Effector CD4-positive, alpha-beta T cell (primary cell): ENCODE measurements around the gene SRPK2.
"Not testable (repeated sequence)": the region's sequence is repeated elsewhere in the genome, so short reads cannot be mapped to it uniquely, and the experiment has no call there.

Source experiments
- DNase-seq: peaks from one replicate; pipeline ENCODE4 v3.0.0-alpha.2; 2020

Gene SRPK2

DNA sequence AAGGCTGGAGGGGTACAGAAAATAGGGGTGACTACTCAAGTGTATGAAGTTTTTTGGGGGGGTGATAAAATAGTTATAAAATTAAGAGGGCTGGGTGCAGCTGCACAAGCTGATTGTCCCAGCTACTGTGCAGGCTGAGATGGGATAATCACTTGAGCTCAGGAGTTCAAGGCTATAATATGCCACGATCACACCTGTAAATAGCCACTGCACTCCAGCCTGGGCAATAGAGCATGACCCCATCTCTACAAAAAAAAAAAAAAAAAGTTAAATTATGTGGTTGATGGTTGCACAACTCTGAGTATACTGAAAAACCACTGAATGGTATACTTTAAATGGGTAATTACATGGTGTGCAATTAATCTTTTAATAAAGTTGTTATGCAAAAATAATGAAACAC, 172.9 kb downstream of the SRPK2 start:
- no peak for DNase-seq

DNA sequence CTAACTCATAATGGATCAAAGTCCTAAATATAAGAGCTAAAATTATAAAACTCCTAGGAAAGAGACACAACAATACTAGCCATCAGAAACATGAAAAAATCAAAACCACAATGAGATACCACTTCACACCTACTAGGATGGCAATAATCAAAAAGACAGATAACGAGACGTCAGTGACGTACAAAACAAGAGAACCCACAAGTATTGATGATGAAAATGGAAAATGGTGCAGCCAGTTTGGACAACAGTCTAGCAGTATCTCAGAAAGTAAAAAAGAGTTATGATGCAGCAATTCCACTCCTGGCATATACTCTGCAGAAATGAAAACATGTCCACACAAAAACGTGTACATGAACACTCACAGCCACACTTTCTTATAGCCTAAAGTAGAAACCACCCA, 173.5 kb downstream of the SRPK2 start:
- no peak for DNase-seq

DNA sequence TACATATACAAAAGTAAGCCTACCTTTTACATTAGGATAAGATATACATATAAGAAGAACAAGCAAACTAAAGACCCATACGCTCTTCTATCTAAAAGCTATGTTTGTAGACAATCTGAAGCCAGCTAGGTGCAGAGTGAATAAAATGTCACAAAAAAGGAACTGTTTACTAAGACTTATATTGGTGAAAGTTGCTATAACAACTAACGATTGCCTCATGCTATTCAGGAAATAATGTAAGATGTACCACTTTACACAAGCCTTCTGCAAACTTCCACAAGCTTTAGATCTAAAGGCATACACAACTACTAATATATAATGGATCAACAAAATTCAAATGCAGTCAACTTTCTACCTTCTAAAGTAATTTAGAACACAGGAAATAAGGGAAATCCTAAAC, 175.1 kb downstream of the SRPK2 start:
- no peak for DNase-seq

DNA sequence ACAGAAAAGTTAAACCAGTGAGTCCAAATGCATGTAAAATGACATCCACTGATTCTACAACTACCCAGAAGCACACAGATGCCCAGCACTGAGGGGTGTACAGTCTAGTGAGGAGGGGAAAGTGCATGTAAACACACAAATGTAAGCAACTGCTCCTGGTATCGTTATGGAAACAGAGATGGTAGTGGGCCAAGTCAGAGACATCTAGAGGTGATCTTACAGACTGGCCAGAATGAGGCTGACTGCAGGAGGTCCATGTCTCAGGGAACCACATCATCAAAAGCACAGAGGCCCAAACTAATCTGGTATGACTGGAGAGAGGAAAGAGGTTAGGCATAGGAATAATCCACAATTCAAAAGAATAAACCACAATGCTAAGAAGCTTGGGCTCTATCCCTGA, 176.5 kb downstream of the SRPK2 start:
- DNase-seq: no peak

DNA sequence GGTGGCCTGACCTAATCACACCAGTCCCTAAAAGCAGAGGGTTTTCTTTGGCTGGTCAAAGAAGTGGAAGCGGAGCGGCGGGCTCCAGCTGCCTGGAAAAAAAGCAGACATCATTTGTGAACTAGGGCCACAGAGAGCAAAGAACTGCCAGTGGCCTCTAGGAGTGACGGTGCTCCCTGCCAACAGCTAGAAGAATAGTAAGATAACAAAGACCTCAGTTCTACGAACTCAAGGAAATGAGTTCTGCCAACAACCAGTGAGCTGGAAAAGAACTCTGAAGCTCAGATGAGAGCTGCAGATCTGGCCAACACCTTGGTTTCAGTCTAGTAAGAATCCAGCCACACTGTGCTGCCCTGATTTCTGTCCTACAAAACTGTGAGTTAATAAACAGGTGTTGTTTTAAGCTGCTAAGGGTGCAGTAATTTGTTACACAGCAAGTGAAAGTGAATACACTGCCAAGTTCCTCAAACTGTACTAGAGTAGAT, 178.0 kb downstream of the SRPK2 start:
- no peak for DNase-seq

DNA sequence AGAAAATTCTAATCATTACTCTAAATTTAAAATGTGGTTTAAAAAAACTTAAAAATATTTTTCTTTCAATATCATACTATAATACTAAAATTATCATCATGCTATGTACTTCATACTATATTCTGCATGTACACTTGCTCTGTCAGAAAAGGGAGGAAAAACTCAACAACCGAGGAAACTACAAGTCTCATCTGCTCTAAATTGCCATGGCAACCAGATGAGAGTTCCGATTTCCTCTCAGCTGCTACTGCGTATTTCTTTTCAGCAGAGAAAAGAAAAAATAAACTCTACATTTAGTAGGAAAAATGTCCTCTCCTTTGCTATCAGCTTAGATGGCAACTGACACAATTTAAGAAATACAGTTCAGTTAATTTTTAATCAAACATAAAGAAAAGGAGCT, 178.9 kb downstream of the SRPK2 start:
- no peak for DNase-seq

DNA sequence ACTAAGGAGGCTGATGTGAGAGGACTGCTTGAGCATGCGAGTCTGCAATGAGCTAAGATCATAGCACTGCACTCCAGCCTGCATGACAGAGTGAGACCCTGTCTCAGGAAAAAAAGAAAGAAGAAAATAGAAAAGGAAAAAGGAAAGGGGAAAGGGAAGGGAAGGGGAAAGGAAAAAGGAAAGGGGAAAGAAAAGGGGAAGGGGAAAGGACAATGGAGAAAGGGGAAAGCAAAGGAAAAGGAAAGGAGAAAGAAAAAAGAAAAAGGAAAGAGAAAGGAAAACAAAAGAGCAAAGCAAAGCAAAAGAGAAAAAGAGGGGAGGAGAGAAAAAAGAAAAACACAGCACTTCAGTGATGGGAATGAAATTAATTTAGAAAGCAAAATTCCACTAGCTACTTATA, 179.3 kb downstream of the SRPK2 start:
- no peak for DNase-seq

DNA sequence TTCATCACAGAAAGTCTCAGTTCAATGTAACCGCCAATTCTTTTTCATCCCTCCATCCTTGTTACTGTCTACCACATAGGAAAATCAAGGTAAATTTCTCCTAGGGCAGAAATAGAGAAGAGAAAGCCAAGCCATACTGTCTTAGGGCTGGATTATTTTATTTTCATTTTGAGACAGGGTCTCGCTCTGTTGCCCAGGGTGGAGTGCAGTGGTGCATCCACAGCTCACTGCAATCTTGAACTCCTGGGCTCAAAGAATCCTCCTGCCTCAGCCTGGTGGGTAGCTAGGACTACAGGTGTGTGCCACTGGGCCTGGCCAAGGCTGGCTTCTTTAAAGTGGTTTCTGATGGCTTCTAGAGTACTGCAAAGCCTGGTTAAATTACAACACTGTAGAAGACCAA, 181.7 kb downstream of the SRPK2 start:
- DNase-seq: no peak

DNA sequence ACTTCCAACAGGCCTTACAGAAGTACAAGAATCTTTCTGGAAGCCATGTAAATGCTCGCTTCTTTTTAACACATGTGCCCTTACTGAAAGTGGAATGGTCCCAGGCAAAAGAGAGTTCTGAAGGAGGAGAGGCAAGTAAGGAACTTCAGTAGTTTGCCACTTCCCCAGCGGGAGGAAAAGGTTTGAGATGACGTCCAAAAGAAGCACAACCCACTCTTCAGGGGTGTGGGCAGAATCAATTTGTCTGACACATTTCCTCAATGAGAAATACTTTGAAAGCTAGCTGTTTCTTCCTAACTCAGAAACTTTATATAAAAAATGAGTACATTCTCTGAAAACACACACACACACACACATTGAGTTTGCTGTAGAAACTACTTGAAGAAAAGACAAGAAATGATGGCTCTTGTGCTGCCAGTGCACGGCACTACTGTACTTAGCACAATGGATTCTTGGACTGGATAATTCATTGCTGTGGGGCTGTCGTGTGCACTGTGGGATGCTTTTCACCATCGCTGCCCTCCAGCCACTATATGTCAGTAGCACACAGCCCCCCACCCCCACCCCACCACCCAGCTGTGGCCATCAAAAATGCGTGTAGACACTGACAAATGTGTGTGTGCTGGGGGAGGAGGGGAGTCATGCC, 183.0 kb downstream of the SRPK2 start:
- no peak for DNase-seq

DNA sequence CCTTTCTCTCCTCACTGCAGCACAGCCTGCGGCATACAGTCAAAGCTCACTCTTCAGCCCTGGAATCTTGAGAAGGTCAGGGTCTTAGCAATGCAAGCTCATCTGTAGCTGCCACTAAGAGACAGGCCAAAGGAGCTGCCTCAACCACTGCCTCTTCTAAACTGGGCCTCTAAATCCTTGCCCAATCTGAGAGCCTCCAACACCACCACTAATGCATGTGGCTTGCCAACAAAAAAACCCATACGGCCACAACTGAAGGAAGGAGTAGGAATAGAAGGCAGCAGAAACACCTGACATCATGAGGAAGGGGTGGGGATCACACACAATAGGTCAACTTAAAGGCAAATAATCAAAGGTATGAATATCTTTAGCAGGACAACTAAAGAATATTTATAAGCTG, 183.8 kb downstream of the SRPK2 start:
- no peak for DNase-seq

DNA sequence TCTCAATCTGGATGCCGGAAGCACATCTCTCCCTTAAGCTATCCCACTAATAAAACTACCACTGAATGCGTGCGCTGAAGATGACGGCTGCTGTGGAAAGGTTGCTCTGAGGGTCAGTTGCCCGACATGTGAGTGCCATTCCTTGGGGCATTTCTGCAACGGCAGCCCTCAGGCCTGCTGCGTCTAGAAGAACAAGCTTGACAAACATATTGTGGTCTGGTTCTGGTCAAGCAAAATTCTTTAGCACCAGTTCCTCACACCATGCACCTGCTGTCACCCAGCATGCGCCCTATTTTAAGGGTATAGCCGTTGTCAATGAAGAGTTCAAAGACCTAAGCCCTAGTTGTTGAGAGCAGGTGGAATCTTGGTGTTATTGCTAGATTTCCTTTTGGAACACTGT, 184.2 kb downstream of the SRPK2 start:
- DNase-seq: no peak

DNA sequence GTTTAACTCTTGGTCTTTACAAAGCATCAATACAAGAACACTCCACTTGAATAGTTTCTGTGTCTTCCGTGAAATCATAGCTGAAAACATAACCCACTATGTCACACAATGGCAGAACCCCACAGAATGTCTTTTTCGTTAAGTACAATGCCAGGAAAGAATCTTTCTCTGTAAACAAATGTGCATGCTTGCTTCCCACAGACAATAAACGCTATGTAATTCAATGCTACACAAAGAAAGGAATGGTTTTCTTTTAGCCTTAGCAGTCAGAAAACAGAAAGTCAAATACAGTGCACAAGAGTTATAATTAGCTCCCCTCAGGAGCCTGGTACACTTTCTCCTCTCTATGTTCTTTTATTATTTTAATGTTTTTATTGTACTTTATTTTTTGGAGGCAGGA, 186.1 kb downstream of the SRPK2 start:
- no peak for DNase-seq

DNA sequence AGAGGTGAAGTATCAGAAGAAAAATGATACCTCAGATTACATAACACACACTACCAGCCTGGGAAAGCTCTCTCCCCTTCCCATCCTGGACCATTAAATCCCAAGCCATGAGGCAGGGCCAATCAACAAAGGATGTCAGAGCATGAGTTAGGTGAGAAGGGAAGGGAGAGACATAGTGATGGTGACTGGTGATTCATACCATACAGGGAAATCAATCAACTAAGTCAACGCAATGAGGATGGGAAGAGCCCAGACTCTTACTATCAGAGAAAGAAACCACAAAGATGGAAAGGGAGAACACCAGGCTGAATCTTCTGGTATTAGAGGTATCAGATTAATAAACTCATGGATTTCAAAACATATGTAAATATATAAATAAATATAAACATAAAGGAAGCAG, 189.3 kb downstream of the SRPK2 start:
- no peak for DNase-seq

DNA sequence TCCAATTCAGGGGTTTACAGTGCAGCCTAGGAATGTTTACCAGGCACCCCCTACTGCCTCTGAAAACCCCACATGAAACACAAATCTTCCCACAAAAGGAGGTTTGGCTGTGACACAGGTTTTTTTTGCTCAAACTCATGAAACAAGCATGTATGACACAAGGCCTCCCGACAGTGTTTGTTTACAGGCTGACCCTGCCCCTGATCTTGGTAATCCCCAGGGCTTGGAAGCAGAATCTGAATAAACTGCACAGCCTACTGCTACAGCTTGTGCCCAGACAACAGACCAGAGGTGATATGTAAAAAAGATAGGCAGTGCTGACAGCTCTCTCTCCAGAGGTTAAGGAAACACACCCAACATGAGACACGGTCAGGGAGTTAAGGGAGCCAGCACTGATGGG, 190.5 kb downstream of the SRPK2 start:
- no peak for DNase-seq

DNA sequence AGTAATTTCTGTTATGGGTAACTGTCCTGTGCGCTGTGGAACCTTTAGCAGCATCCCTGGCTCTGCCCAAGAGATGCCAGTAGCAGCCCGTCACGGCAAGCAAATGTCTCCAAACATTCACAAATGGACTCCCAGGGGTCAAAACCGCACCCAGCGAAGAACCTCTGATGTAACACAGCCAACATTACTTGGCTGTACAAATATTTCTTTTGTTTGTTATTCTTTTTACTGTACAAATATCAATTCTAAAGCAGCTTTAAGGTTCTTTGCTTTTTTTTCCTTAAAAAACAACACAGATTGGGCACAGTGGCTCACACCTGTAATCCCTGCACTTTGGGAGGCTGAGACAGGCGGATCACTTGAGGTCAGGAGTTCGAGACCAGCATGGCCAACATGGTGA, 192.2 kb downstream of the SRPK2 start:
- DNase-seq: no peak

DNA sequence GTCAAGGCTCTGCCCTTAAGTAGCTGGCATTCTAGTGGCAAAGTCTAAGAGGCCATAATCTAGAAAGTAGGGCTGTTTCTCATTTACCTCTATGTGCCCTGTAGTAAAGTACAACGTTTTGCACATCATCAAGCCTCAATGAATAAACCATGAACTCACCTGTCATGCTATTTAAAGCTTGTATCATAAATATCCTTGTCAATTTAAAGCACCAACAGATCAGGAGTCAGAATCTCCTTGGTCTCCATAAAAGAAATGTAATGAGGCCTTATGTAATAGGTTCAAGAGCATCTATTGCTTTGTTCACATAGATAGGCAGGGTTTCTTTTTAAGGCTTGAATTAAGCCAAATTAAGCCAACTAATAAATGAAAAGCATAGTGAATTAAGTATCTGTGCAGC, 192.8 kb downstream of the SRPK2 start:
- no peak for DNase-seq

DNA sequence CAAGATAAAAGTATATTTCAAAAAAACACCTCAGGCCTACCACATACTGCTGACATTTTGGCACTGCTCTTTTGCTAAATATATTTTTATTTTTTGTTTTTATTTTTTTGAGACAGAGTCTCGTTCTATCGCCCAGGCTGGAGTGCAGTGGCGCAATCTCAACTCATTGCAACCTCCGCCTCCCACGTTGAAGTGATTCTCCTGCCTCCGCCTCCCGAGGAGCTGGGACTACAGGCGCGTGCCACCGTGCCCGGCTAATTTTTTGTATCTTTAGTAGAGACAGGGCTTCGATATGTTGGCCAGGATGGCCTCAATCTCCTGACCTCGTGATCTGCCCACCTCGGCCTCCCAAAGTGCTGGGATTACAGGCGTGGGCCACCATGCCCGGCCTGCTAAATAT, 193.8 kb downstream of the SRPK2 start:
- DNase-seq: not testable (repeated sequence)

DNA sequence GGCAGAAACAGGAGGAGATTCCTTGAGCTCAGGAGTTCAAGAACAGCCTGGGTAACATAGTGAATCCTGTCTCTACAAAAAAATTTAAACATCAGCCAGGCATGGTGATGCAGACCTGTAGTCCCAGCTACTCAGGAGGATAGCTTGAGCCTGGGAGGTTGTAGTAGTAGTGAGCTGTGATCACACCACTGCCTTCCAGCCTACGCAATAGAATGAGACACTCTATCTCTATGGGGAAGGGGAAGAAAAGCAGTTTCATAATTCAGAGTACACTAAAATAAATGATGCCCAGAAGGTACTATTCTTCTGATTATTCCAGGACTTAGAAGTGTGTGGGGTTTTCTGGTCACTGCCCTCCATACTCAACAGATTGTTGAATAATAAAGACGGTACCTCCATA, 197.4 kb downstream of the SRPK2 start:
- no peak for DNase-seq

DNA sequence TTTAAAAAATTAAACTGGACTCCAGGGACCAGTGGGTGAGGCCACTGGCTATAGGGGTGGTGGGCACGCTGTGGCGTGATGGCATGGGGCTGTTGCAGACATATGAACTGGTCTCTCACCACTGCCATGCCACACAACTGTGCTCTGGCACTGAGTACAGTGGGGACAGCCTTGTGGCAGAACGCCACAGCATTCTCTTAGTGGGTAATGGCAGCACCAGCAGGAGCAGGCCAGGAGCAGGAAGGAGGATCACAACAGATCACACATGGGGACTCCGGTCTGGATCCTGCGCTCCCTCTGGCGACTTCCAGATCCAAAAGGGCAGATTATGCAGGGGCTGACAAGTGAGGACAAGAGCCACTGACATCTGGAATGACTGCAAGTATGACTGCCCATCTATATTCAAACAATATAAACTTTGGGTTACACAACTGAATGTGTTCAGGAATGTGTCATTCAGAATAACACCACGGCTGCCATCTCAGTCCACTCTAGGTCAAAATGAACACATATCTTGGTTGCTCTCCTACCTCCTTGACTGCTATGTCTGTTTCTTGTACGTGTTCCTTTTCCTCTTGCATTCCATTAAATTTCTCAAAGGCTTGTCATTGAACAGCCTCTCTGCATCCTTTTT, 198.7 kb downstream of the SRPK2 start:
- no peak for DNase-seq

DNA sequence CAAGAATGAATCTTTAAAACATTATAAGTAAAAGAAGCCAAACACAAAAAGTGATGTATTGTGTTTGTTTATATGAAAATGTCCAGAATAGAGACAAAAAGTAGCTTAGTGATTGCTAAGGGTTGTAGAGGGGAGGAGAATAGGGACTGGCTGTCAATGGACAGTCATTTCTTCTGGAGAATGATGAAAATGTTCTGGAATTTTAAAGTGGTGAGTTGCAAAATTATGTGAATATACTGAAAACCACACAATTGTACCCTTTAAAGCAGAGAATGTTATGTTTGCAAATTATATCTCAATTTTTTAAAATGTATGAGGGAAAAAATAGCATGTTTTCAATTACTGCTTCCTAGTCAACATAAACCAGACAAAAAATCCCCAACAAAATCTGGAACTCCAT, 200.5 kb downstream of the SRPK2 start:
- DNase-seq: no peak

DNA sequence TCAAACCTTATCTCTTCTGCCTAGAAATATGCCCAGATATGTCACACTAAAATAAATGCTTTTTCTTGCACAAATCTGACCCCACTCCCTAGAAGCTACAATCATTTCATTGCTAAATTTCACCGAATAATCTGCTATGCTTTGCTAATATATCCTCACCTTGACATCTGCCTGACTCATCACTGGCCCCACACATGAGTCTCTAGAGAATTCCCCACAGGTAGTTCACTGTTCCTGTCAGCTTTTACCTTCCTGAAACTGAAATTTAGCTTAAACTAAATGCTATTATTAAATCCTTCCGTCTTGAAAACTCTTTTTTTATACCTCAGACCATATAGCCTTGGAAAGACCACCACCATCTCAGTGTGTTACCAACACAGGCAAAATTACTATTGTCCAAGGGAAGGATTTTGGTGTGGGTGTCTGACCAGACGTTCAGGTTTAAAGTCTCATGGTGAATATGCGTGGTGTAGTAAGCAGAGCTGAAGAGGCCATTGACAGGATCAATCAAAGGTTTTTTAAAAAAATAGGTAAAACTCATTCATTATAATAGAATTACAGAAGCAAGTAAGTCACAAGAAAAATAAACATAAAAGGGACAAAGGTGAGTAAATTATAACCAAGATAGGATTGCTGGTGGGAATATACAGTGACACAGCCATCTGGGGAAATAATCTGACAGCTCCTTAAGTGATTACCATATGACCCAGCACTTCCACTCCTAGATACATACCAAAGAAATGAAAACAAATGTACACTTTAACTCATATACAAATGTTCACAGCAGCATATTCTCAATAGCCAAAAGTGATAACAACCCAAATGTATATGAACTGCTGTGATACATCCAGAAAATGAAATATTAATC, 201.2 kb downstream of the SRPK2 start:
- DNase-seq: no peak

DNA sequence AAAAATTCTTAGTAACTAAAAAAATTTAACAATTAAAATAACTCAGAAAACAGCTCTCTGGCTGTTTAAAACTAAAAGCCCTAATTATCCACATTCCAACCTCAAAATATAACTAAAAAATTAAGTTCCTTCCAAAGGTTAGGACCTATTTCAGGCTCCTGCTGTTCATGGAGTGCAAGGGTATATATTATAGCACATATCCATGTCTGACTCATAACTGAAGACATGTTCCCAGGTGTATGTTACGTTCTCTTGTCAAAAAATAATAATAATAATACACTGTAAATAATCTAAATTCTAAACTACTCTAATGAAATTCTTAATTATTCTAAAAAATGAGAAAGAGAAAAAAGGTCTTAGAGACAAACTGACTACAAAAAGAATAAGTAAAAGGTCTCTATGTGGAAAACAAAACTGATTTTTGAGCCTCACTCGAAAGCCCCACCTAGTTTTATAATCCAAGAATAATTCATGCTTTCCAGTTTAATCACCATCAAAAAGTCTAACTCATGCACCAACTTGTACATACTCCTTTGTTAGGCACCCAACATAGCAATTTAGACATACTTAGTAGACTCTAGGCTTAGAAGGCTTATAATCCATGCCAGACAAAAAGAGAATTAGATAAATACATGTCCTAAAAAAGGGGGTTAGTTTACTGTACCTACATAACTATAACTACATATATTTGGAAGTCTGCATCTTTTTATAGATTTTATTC, 203.3 kb downstream of the SRPK2 start:
- no peak for DNase-seq

DNA sequence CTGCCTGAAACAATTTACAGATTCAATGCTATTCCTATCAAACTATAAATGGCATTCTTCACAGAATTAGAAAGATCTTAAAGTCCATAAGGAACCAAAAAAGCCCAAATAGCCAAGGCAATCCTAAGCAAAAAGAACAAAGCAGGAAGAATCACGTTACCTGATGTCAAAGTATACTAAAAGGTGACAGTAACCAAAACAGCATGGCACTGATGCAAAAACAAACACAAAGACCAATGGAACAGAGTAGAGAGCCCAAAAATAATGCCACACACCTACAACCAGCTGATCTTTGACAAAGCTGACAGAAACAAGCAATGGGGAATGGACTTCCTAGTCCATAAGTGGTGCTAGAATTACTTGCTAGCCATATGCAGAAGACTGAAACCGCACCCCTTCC, 208.7 kb downstream of the SRPK2 start:
- no peak for DNase-seq
